Measurements from ENCODE around the gene CIDEB.
"Not testable (repeated sequence)": the region's sequence is repeated elsewhere in the genome, so short reads cannot be mapped to it uniquely, and the experiment has no call there.

The CIDEB gene

DNA sequence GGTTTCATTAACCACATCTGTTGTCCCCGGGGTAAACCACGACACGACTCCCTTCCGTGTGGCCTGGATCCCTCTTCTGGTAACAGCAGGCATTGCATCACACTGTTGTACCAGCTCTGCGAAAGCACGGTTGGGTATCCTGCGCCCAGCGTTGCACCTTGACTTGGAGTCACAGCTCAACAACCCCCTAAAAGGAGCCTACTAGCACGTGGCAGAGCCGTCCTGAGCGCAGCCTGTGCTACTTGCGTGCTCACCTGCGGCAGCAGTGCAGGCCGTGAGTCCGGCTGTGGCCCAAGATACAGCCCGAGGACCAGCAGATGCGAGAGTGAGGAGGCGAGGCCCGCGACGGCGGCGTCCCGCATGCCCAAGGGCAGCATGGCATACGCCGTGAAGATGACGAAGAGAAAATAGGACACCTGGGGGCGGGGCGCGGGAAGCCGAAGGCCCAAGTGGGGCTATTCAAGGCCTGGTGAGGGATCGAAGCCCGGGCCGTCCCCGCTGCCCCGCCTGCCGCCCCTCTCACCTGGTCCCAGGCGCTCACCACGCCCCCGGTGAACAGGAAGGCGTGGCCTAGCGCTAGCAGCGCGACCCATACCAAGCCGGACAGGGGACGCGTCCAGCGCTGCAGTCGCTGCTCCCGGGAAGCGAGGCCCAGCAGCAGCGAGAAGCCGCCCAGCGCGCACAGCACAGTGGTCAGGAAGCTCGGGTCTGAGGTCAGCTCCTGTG is 24.7 kb upstream of the CIDEB start:
- peak; percentile 89 for DNase-seq

DNA sequence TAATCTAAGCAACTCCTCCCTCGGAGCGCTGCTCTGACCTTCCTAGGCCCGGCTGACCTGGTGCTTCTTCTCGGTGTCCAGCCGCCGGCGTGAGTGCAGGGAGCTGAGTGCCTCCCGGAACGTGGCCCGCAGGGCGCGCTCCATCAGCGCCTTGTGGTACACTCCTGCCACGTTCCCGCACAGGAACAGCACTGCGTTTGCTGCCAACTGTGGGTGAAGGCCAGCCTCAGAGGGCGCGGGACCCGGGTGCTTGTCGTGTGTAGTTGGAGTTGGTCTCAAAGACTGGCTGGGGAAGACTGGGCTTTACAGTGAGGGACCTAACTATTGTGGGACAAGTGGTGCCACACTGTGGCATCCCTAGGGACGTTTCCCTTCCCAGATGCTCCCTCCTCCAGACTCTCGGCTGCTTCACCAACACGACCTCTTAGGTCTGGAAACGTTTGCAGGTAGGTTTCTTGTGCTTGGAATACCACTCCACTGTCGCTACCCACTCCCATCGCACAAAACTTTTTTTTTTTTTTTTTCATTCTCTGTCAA is 24.0 kb upstream of the CIDEB start:
- DNase-seq = no peak

DNA sequence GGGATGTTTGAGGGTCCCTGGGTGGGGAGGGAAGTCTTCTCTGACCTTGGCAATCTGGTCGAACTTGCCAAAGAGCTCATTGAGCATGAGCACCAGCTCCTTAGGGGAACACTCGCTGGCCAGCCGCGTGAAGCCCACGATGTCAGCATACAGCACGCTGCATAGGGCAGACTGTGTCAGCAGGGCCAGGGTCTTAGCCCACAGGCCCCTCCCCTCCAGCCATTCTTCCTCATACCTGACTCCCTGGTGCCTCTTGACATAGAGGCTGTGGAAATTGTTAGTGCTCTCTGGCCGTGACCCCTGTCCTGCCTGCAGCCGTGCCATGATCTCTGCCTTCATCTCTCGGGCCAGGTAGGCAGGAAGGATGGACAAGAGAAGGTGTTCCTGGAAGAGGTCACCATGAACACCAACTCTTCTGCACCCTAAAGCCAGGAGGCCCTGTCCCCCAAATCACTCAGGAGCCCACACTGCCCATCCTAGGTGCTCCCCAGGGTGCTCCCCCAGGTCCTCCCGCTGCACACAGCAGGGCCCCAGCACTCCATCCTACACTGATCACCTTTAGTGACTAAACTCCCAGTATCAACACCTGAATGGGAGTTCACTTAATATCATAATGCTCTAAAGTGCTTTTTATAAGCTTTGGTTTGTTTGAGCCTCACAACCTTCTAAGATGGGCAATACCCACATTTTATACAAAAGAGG is 23.3 kb upstream of the CIDEB start:
- no peak for DNase-seq

DNA sequence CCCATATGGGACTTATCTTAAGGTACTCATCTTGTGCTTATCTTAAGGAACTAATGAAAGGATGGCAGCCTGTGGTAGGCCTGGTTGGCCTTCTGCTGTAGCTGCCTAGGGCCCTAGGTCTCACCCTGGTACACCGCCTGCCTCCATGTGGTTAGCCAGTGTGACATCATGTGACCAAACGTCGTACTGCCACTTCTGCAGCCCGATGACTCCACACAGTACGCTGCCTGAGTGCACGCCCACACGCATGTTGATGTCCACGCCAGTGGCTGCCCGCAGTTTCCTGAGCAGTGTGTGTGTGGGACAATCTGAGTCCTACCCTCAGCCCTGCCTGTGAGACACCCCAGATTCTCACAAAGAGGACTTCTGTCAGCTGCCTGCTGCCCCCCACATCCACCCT is 22.0 kb upstream of the CIDEB start:
- DNase-seq = peak; percentile 62

DNA sequence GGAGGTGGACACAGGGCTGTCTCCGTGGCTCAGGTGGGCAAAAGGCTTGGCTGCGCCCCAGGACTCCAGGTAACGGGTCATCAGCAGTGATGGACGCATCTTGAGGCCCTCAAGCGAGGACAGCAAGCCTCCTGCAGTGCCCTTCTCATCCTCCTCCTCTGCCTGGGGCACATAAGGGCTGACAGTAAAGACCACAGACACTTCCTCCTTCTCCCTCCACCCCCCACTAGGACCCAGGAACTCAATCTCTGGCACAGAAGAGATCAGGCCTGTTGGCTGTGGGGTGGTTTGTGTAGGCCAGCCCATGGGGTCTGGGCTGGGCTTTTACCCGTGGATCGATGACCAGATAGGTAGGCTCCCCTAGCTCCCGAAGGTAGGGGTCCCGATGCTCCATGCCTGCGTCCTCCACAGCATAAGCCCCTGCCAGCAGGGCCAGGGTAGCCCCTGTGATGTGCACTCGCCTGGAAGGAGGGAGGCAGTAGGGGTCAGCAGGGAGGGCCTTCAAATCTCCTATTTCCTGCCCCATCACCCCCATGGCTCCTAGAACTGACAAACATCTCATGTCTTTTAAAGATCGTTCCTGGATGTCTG is 21.4 kb upstream of the CIDEB start:
- no peak for DNase-seq

DNA sequence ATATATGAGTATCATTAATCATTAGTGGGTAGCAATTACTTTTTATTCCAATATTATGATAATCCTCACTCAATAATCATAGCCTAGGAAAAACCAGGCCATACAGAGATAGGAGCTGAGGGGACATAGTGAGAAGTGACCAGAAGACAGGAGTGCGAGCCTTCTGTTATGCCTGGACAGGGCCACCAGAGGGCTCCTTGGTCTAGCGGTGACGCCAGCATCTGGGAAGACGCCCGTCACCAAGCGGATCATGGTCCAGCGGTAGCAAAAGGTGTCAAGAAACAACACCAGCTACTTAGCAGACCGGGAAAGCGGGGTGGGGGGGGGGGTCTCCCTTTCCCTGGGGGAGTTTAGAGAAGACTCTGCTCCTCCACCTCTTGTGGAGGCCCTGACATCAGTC is 20.1 kb upstream of the CIDEB start:
- DNase-seq = not testable (repeated sequence)

DNA sequence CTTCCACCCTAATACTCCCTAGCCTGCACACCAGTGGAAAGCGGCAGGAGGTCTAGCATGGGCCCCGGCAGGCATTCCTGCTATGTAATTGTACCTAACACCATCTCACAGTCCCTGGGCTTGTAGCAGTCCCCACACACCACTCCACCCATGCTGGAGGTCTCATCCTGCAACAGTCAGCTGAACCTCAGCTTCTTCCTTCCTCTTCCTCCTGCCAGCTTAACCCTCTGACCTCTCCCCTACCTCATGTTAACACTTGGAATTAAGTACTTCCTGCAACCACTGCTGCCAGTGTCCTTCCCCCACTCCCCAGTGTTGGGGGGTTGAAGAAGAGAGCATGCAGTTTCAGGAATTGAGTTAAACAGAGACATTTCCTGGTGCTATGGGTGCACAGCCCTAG is 19.5 kb upstream of the CIDEB start:
- no peak for DNase-seq

DNA sequence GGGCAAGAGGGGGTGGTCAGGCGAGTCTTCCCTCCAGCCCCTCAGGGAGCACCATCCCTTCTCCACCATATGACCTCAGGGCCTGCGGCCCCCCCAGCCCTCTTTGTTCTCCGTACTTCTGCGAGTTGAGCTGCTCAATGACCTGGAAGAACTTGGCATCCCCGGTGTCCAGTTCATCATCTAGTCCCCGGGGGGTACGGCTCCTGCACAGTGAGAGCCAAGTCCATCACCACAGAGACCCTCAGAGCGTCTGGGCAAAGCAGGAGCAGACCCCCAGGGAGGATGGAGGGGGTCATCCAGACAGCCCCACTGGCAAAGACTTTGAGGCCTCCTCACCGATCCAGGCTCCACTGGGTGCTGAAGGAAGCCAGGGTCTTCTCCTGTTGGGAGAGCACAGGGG is 18.2 kb upstream of the CIDEB start:
- no peak for DNase-seq

DNA sequence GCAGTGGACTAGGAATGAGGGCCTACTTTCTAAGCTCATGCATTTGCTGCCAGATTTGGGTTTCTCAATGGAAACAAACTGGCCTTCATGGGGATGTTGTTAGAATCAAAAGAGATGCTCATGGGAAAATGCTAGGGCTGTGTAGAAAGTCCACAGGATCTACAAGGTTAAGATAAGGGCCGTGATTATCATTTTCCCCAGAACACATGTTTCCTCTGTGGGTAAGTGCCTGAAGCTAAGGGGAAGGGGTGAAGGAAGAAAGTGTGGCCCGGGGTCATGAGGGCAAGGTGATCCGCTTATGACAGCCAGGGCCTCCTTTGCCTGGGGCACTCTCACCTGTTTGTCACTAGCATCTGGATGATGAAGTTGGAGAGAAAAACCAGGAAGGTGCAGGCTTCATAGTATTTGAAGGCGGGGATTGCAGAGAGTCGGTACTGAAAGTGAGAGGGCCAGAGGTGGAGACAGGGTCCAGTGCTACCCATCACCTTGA is 17.3 kb upstream of the CIDEB start:
- DNase-seq = no peak

DNA sequence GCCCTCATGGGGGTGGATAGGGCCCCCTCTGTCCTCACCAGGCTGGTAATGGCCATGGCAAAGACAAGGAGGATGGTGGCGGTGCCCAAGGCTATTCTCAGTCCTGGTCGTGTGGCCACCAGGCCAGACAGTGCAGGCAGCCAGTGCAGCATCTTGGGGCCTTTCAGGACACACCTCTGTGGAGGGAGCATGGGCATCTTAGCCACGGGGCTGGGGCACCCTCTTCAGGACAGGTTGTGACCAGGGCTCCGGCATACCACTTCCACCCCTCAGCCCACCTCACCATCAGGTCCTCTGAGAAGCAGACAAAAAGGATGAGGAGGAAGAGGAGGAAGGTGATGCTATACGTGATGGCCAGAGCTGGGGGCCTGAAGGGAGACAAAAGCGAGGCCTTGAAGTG is 16.2 kb upstream of the CIDEB start:
- DNase-seq = no peak

DNA sequence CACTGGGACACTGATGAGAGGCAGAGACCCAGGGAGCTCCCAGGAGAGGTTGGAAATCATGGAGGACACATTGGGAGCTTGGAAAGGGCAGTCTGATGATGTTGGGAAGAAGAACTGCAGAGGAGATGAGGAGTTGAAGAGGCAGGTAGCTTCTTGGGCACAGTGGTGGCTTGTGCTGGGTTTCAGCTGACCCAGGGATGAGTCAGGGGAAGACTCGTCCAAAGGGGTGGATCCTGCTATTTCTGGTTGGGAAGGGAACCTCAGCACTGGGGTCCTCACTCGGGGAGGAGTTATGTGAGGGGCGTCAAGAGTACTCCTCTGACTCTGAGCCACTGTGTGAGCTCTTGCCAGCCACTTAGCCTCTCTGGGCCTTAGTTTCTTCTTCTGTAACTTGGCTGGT is 15.6 kb upstream of the CIDEB start:
- no peak for DNase-seq

DNA sequence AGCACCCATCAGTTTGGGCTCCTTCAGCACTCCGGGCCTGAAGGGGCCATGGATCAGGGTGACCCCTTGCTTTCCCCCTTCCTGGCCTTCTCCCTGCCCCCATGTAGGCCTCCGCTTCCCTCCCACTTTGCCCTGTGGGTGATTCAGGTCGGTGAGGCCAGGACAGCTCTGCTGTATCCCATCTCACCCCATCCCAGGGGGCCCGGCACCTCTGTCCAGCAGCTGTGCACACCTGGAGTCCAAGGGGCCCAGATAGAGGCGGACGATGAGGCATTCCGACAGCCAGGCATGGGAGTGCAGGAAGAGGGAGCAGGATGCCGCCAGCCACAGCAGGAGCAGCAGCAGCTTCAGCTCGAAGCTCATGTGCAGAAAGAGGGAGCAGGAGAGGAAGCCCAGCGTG is 14.9 kb upstream of the CIDEB start:
- no peak for DNase-seq

DNA sequence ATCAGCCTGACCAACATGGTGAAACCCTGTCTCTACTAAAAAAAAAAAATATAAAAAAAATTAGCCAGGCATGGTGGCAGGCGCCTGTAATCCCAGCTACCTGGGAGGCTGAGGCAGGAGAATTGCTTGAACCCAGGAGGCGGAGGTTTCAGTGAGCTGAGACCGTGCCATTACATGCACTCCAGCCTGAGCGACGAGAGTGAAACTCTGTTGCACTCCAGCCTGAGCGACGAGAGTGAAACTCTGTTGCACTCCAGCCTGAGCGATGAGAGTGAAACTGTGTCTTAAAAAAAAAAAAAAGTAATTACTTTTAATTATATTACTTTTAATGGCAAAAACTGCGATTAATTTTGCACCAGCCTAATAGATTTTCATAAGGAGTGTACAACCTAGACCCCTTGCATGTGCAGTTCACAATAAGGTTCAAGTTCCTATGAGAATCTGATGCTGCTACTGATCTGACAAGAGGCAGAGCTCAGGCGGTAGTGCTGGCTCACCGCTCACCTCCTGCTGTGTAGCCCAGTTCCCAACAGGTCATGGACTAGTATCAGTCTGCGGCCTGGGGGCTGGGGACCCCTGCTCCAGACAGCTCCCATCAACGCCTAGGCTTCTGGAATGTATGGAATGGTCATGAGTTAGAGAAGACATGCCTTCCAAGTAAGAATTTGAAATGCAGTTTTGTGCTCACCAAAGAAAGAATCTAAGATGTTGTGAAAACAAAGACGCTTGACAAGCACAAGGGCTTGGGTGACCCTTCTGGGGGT is 13.6 kb upstream of the CIDEB start:
- DNase-seq = no peak

DNA sequence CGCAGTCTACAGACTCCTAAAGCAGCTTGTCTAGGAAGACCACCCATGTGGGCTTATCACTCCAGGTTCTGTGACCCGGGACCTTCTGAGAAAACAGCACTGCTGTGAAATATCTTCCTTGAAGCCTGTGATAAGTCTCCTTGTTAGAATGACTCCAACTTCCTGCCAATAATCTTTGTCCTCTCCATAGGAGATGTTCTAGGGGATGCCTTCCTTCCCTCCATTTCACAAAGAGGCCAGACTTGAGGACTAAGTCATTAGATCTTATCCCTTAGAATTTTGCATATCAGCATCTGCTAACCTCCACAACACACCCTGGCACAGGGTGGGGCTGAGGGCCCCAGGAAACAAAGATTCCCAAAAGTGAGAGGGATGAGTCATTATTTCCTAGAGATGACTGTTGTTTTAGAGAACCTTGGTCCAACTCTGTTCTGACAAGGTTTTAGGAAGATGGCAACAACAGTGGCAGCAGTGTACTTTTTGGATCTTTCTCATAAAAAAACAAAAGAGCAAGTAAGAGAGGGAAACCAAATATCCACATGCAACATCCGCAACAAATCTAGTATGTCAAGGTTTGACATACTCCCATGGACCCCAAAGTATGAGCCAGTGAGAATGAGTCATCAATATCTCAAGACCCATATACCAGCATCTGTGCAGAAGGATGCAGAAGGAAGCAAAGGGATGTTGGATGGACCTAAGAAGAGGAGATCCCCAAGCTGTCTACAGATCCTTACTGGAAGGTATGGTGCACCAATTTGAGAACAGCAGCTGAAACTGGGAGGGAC is 9.6 kb upstream of the CIDEB start:
- no peak for DNase-seq

DNA sequence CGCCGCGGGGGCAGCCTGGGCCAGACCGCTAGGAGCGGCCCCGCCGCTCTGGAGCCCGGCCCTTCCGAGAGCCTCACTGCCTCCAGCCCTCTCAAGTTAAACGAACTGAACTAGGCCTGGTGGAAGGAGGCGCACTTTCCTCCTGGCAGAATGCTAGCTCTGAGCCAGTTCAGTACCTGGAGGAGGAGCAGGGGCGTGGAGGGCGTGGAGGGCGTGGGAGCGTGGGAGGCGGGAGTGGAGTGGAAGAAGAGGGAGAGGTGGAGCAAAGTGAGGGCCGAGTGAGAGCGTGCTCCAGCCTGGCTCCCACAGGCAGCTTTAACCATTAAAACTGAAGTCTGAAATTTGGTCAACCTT is 8.8 kb upstream of the CIDEB start:
- no peak for DNase-seq

DNA sequence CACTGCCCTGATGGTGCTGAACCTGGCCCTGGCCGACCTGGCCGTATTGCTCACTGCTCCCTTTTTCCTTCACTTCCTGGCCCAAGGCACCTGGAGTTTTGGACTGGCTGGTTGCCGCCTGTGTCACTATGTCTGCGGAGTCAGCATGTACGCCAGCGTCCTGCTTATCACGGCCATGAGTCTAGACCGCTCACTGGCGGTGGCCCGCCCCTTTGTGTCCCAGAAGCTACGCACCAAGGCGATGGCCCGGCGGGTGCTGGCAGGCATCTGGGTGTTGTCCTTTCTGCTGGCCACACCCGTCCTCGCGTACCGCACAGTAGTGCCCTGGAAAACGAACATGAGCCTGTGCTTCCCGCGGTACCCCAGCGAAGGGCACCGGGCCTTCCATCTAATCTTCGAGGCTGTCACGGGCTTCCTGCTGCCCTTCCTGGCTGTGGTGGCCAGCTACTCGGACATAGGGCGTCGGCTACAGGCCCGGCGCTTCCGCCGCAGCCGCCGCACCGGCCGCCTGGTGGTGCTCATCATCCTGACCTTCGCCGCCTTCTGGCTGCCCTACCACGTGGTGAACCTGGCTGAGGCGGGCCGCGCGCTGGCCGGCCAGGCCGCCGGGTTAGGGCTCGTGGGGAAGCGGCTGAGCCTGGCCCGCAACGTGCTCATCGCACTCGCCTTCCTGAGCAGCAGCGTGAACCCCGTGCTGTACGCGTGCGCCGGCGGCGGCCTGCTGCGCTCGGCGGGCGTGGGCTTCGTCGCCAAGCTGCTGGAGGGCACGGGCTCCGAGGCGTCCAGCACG is 8.2 kb upstream of the CIDEB start:
- DNase-seq = no peak

DNA sequence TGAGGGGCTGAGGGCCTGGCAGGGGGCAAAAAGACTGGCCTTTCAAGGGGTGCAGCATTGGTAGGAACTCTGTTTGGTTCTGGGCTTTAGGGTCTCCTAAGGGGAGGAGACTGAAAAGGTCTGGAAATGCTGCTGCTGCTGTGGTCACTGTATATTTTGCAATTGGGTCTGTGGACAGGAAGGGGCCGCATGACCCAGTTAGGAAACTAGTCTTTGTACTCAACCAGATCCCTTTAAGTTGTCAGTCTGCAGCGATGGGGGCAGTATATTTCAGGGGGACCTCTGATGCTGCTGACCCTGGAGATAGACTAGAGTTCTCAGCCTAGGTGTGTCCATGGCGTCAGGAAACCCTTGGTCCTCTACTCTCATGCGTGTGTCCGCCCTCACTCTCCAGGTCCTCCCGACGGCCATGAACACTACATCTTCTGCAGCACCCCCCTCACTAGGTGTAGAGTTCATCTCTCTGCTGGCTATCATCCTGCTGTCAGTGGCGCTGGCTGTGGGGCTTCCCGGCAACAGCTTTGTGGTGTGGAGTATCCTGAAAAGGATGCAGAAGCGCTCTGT is 7.5 kb upstream of the CIDEB start:
- DNase-seq = no peak

DNA sequence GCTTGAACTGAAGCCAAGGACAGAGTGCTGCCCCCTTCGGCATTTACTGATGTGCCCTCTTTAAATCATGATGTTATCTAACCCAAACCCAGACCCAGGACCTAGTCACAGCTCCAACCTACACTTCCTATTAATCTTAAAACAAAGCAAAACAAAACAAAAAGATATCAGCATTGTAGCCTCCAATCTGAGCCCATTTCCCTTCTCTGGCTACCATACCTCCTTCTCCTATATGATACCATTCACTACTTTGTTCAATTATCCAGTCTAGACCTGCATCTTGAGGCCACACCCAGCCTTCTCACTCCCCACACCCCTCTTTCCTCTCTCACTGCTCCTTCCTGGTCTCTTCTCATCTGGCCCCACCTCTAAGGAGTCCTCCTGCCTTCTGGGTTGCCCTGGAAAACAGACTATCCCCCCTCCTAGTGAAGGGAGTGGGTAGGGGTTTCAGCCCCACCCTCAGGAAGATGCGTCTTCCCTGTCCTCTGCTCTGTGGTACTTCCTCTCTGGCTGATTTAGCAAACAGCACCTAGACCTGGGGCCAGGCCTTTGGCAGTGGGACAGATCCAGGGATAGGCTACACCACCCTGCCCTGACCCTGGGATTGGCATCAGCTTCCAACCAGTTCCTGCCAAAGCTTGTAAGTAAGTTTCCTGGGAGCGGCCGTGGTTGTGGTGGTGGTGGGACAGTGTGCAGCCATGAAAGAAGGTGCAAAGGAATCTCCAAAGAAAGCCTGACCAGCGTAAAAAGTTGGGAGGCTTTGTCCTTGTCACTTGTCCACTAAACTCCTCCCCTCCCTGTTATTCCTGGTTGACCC is 6.8 kb upstream of the CIDEB start:
- DNase-seq = no peak

DNA sequence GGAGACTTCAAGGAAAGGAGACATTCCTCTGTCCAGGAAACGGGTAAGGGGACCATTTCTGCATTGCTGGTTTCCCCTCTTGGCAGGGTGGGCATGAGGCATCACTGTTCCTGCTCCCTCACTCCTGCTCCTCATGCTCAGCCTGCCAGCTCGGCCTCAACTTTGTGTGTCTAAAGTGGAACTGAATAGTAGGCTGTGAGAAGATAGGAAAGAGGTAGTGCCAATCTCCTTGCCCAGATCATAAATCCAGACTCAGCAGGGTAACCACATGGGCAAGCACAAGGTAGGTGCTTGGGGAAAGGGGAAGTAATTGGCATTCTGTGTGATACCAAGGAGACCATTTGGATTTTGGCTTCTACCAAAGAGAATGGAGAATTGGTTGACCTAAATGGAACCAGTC is 6.1 kb upstream of the CIDEB start:
- DNase-seq = no peak
